WTC11 (cell line): ENCODE data around the gene RAB6A. TPM values are rescaled to one million over a fixed set of nuclear protein-coding genes. Genes with fewer than 3 reads are reported as not detected.

Experiments used
- ATAC-seq: fragments of 200-7000 bp; cut with Tn5 transposase; 2 replicates; pipeline ENCODE4 v1.10.0; 2021; ENCODE audit warnings: mild to moderate bottlenecking, moderate library complexity
- CTCF ChIA-PET: fragments of 300-600 bp; sonication (Branson Sonifier 250); formaldehyde crosslinking; loops from one replicate; lab custom pipeline; 2021; ENCODE audit warnings: antibody characterized with exemption; lab: Charles Lee
- POLR2A ChIA-PET: fragments of 350-600 bp; sonication (Branson Sonifier 250); formaldehyde crosslinking; loops from one replicate; lab custom pipeline; 2021; ENCODE audit warnings: antibody characterized with exemption; lab: Charles Lee
- DNase-seq: peaks from one replicate; pipeline ENCODE4 v3.0.0; 2021; ENCODE audit warnings: low spot score
- H3K27ac Mint-ChIP-seq: 2 replicates; pipeline ENCODE4 v1.8.0; 2021; ENCODE audit warnings: mixed read lengths
- H3K27me3 Mint-ChIP-seq: 2 replicates; pipeline ENCODE4 v1.8.0; 2021; ENCODE audit warnings: low read depth, mild to moderate bottlenecking, moderate library complexity, mixed read lengths
- H3K36me3 Mint-ChIP-seq: 2 replicates; pipeline ENCODE4 v1.8.0; 2021; ENCODE audit warnings: mixed read lengths
- H3K4me1 Mint-ChIP-seq: 2 replicates; pipeline ENCODE4 v1.8.0; 2022; ENCODE audit warnings: mixed read lengths
- H3K4me3 Mint-ChIP-seq: 2 replicates; pipeline ENCODE4 v1.8.0; 2021; ENCODE audit warnings: mild to moderate bottlenecking, moderate library complexity, mixed read lengths
- H3K9me3 Mint-ChIP-seq: 2 replicates; pipeline ENCODE4 v1.8.0; 2021; ENCODE audit warnings: mixed read lengths
- ELF4 ChIP-seq: sonication (generic); formaldehyde crosslinking; IDR thresholded peaks from 2 replicates; pipeline ENCODE4 v1.8.1; 2022; ENCODE audit warnings: low read depth, mild to moderate bottlenecking, moderate library complexity, missing genetic modification reagents
- FOXJ3 ChIP-seq: sonication (generic); formaldehyde crosslinking; IDR thresholded peaks from 2 replicates; pipeline ENCODE4 v1.9.0; 2021; ENCODE audit warnings: missing genetic modification reagents, mild to moderate bottlenecking, borderline replicate concordance
- FOXK1 ChIP-seq: sonication (generic); formaldehyde crosslinking; IDR thresholded peaks from 2 replicates; pipeline ENCODE4 v1.8.0; 2022; ENCODE audit warnings: mild to moderate bottlenecking, moderate library complexity, missing genetic modification reagents
- GABPB1 ChIP-seq: sonication (generic); formaldehyde crosslinking; IDR thresholded peaks from 2 replicates; pipeline ENCODE4 v1.8.1; 2023; ENCODE audit warnings: mild to moderate bottlenecking, missing genetic modification reagents
- RELA ChIP-seq: sonication (generic); formaldehyde crosslinking; IDR thresholded peaks from 2 replicates; pipeline ENCODE4 v1.8.1; 2022; ENCODE audit warnings: missing genetic modification reagents, mild to moderate bottlenecking, borderline replicate concordance
- SMAD3 ChIP-seq: sonication (generic); formaldehyde crosslinking; IDR thresholded peaks from 2 replicates; pipeline ENCODE4 v1.8.0; 2022; ENCODE audit warnings: missing genetic modification reagents, mild to moderate bottlenecking, borderline replicate concordance
- ZNF232 ChIP-seq: sonication (generic); formaldehyde crosslinking; IDR thresholded peaks from 2 replicates; pipeline ENCODE4 v1.8.0; 2022; ENCODE audit warnings: mild to moderate bottlenecking, missing genetic modification reagents
- total RNA-seq: library from RNA; stranded (reverse); gene quantifications from 3 replicates; pipeline ENCODE4 v1.2.3, GENCODE V29; 2021
- TF ChIP-seq, protein P1 (sequence below): sonication (generic); formaldehyde crosslinking; IDR thresholded peaks from 2 replicates; pipeline ENCODE4 v1.8.1; 2023; ENCODE audit warnings: mild to moderate bottlenecking, missing genetic modification reagents, borderline replicate concordance
- TF ChIP-seq, protein P2 (sequence below): fragments of 250-450 bp; sonication (Bioruptor Pico); IDR thresholded peaks from 2 replicates; pipeline ENCODE4 v1.8.0; 2021; ENCODE audit warnings: mild to moderate bottlenecking
- TF ChIP-seq, protein P3 (sequence below): sonication (generic); formaldehyde crosslinking; IDR thresholded peaks from 2 replicates; pipeline ENCODE4 v1.8.0; 2023; ENCODE audit warnings: mild to moderate bottlenecking, missing genetic modification reagents
- TF ChIP-seq, protein P4 (sequence below): sonication (generic); formaldehyde crosslinking; IDR thresholded peaks from 2 replicates; pipeline ENCODE4 v1.8.0; 2022; ENCODE audit warnings: missing genetic modification reagents
- TF ChIP-seq, protein P5 (sequence below): sonication (generic); formaldehyde crosslinking; IDR thresholded peaks from 2 replicates; pipeline ENCODE4 v1.8.0; 2022; ENCODE audit warnings: mild to moderate bottlenecking, missing genetic modification reagents
- TF ChIP-seq, protein P6 (sequence below): fragments of 250-450 bp; sonication (Bioruptor Pico); IDR thresholded peaks from 2 replicates; pipeline ENCODE4 v1.9.0; 2021; ENCODE audit warnings: moderate library complexity, mild to moderate bottlenecking, inconsistent platforms, borderline replicate concordance

RAB6A gene
- total RNA-seq, 1 experiment from 2014 or later = 107 TPM

DNA sequence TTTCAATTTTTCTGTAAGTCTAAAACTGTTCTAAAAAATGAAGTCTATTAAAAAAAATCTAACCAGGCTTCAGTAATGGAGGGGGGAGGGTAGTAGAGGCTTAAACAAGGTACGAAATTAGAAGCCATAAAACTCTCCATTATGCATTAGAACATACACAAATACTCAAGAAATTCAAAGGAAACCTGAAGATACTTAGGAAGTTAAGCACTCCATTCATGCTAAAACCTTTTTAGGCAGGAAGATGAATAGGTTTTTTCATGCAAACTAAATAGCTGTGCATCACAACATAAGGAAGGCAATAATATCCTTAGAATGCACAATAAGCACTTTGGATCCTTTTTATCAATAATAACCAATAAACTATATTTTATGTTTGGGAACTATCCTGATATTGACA, 2.4 kb downstream of the RAB6A start (continued):
- TF ChIP-seq, protein P1, sequence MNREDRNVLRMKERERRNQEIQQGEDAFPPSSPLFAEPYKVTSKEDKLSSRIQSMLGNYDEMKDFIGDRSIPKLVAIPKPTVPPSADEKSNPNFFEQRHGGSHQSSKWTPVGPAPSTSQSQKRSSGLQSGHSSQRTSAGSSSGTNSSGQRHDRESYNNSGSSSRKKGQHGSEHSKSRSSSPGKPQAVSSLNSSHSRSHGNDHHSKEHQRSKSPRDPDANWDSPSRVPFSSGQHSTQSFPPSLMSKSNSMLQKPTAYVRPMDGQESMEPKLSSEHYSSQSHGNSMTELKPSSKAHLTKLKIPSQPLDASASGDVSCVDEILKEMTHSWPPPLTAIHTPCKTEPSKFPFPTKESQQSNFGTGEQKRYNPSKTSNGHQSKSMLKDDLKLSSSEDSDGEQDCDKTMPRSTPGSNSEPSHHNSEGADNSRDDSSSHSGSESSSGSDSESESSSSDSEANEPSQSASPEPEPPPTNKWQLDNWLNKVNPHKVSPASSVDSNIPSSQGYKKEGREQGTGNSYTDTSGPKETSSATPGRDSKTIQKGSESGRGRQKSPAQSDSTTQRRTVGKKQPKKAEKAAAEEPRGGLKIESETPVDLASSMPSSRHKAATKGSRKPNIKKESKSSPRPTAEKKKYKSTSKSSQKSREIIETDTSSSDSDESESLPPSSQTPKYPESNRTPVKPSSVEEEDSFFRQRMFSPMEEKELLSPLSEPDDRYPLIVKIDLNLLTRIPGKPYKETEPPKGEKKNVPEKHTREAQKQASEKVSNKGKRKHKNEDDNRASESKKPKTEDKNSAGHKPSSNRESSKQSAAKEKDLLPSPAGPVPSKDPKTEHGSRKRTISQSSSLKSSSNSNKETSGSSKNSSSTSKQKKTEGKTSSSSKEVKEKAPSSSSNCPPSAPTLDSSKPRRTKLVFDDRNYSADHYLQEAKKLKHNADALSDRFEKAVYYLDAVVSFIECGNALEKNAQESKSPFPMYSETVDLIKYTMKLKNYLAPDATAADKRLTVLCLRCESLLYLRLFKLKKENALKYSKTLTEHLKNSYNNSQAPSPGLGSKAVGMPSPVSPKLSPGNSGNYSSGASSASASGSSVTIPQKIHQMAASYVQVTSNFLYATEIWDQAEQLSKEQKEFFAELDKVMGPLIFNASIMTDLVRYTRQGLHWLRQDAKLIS (CRISPR knock-in tag) = no peak
- TF ChIP-seq, protein P2, sequence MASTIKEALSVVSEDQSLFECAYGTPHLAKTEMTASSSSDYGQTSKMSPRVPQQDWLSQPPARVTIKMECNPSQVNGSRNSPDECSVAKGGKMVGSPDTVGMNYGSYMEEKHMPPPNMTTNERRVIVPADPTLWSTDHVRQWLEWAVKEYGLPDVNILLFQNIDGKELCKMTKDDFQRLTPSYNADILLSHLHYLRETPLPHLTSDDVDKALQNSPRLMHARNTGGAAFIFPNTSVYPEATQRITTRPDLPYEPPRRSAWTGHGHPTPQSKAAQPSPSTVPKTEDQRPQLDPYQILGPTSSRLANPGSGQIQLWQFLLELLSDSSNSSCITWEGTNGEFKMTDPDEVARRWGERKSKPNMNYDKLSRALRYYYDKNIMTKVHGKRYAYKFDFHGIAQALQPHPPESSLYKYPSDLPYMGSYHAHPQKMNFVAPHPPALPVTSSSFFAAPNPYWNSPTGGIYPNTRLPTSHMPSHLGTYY = no peak
- TF ChIP-seq FOXK1 (CRISPR knock-in tag) = no peak
- no peak for TF ChIP-seq ZNF232 (CRISPR knock-in tag)

DNA sequence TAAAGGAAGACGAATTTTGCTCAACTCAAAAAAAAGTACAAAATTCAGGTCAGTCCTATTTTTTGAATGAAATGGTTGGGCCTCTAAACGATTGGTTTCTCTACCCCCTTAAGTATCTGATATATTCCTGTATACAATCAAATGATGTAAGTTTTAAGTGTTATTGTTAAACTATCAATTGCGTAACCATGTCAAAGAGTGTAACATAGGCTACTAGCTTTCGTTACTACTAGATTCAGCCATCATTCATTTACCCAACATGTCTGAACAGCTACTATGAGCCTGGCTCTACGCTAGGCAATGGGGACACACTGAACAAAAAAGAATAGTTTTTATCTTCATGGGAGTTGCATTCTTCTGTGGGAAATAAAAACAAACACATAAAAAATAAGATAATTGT, 3.3 kb downstream of the RAB6A start:
- peak overlapping the region; percentile 95 for H3K4me3 Mint-ChIP-seq
- H3K27ac Mint-ChIP-seq = peak overlapping the region; percentile 92
- peaks cover 4% of the 10 kb centered on the region; the same call in 1 of the 2 replicates for H3K36me3 Mint-ChIP-seq
- no peaks in the 10 kb centered on the region for H3K9me3 Mint-ChIP-seq
- POLR2A ChIA-PET = no interaction called here
- CTCF ChIA-PET = interaction anchor here (0.7 kb wide), 1 partner anchor 174 kb away, joined by 4 read pairs; no protein-coding TSS in a partner anchor
- DNase-seq = no peak
- peaks cover 34% of the 10 kb centered on the region for H3K4me1 Mint-ChIP-seq
- TF ChIP-seq GABPB1 (CRISPR knock-in tag) = peak; percentile 94
- TF ChIP-seq, protein P2 = no peak
- TF ChIP-seq, all 79 proteins: peak for 1
- H3K27me3 Mint-ChIP-seq = no peaks in the 10 kb centered on the region
- ATAC-seq = no peak

DNA sequence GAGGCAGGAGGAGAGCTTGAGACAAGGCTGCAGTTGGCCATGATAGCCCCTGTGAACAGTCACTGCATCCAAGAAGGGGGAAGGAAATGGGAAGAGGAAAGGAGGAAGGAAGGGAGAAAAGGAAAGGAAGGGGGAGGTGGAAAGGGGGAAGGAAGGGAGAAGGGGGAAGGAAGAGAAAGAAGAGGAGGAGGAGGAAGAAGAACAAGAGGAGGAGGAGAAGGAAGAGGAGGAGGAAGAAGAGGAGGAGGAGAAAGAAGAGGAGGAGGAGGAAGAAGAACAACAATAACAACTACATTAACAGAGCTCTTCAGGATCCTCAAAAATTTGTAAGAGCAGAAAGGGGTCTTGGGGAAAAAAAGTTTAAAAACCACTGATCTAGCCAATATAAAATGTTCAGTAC, 5.2 kb downstream of the RAB6A start:
- Mint-ChIP-seq H3K27ac (no peak overlapping the region), H3K4me3 (no peak overlapping the region), H3K27me3 (no peaks in the 10 kb centered on the region), H3K4me1 (peaks cover 38% of the 10 kb centered on the region), H3K36me3 (peaks cover 4% of the 10 kb centered on the region; the same call in 1 of the 2 replicates), H3K9me3 (no peaks in the 10 kb centered on the region)
- ChIA-PET CTCF (no interaction called here), POLR2A (interaction anchor here (0.6 to 0.7 kb wide), 2 partner anchors 32 to 95 kb away, joined by 4 read pairs; no protein-coding TSS in a partner anchor)
- no peak for TF ChIP-seq ELF4
- TF ChIP-seq FOXJ3 (CRISPR knock-in tag) = no peak
- TF ChIP-seq, protein P3, sequence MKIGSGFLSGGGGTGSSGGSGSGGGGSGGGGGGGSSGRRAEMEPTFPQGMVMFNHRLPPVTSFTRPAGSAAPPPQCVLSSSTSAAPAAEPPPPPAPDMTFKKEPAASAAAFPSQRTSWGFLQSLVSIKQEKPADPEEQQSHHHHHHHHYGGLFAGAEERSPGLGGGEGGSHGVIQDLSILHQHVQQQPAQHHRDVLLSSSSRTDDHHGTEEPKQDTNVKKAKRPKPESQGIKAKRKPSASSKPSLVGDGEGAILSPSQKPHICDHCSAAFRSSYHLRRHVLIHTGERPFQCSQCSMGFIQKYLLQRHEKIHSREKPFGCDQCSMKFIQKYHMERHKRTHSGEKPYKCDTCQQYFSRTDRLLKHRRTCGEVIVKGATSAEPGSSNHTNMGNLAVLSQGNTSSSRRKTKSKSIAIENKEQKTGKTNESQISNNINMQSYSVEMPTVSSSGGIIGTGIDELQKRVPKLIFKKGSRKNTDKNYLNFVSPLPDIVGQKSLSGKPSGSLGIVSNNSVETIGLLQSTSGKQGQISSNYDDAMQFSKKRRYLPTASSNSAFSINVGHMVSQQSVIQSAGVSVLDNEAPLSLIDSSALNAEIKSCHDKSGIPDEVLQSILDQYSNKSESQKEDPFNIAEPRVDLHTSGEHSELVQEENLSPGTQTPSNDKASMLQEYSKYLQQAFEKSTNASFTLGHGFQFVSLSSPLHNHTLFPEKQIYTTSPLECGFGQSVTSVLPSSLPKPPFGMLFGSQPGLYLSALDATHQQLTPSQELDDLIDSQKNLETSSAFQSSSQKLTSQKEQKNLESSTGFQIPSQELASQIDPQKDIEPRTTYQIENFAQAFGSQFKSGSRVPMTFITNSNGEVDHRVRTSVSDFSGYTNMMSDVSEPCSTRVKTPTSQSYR = no peak
- ATAC-seq (no peak), DNase-seq (no peak)

DNA sequence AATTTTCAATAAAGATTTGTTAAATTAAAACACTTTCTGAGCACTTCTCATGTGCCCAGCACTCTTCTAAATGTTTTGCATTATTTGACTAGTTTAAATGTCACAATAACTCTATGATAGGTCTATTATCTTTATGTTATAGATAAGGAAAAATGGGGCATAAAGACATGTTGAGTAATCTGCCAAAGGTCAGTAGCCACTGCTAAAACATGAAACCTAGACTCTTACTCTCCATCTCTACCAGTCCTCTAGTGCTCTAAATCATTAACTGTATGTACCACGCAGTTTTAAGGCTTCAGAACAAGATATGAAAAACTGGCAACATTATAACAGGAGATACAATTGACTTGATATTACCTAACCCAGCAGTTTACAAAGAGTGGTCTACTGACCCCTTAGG, 6.9 kb downstream of the RAB6A start:
- ChIA-PET CTCF (no interaction called here), POLR2A (no interaction called here)
- H3K36me3 Mint-ChIP-seq = peaks cover 4% of the 10 kb centered on the region; the same call in 1 of the 2 replicates
- peaks cover 32% of the 10 kb centered on the region for H3K4me1 Mint-ChIP-seq
- no peak overlapping the region for H3K27ac Mint-ChIP-seq
- TF ChIP-seq RELA (CRISPR knock-in tag) (no peak), SMAD3 (CRISPR knock-in tag) (no peak), FOXJ3 (CRISPR knock-in tag) (no peak)
- TF ChIP-seq, protein P4, sequence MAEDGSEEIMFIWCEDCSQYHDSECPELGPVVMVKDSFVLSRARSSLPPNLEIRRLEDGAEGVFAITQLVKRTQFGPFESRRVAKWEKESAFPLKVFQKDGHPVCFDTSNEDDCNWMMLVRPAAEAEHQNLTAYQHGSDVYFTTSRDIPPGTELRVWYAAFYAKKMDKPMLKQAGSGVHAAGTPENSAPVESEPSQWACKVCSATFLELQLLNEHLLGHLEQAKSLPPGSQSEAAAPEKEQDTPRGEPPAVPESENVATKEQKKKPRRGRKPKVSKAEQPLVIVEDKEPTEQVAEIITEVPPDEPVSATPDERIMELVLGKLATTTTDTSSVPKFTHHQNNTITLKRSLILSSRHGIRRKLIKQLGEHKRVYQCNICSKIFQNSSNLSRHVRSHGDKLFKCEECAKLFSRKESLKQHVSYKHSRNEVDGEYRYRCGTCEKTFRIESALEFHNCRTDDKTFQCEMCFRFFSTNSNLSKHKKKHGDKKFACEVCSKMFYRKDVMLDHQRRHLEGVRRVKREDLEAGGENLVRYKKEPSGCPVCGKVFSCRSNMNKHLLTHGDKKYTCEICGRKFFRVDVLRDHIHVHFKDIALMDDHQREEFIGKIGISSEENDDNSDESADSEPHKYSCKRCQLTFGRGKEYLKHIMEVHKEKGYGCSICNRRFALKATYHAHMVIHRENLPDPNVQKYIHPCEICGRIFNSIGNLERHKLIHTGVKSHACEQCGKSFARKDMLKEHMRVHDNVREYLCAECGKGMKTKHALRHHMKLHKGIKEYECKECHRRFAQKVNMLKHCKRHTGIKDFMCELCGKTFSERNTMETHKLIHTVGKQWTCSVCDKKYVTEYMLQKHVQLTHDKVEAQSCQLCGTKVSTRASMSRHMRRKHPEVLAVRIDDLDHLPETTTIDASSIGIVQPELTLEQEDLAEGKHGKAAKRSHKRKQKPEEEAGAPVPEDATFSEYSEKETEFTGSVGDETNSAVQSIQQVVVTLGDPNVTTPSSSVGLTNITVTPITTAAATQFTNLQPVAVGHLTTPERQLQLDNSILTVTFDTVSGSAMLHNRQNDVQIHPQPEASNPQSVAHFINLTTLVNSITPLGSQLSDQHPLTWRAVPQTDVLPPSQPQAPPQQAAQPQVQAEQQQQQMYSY (CRISPR knock-in tag) = no peak
- TF ChIP-seq, protein P5, sequence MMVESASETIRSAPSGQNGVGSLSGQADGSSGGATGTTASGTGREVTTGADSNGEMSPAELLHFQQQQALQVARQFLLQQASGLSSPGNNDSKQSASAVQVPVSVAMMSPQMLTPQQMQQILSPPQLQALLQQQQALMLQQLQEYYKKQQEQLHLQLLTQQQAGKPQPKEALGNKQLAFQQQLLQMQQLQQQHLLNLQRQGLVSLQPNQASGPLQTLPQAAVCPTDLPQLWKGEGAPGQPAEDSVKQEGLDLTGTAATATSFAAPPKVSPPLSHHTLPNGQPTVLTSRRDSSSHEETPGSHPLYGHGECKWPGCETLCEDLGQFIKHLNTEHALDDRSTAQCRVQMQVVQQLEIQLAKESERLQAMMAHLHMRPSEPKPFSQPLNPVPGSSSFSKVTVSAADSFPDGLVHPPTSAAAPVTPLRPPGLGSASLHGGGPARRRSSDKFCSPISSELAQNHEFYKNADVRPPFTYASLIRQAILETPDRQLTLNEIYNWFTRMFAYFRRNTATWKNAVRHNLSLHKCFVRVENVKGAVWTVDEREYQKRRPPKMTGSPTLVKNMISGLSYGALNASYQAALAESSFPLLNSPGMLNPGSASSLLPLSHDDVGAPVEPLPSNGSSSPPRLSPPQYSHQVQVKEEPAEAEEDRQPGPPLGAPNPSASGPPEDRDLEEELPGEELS (CRISPR knock-in tag) = no peak
- TF ChIP-seq, protein P6, sequence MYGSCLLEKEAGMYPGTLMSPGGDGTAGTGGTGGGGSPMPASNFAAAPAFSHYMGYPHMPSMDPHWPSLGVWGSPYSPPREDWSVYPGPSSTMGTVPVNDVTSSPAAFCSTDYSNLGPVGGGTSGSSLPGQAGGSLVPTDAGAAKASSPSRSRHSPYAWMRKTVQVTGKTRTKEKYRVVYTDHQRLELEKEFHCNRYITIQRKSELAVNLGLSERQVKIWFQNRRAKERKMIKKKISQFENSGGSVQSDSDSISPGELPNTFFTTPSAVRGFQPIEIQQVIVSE (CRISPR knock-in tag) = no peak
- DNase-seq (no peak), ATAC-seq (no peak)
- no peaks in the 10 kb centered on the region for H3K9me3 Mint-ChIP-seq
- no peaks in the 10 kb centered on the region for H3K27me3 Mint-ChIP-seq
- no peak overlapping the region for H3K4me3 Mint-ChIP-seq
